GM12878 (cell line): ENCODE measurements around the gene FSTL1.

ENCODE experiments used
- EGR1 ChIP-seq, 2 experiments: IDR thresholded peaks; 1 replicate in 1 of 2; 2 replicates in 1 of 2; pipeline ENCODE4 v1.6.1; 2011 to 2012; ENCODE audit warnings: low read depth in 2 of 2, low read length in 2 of 2, borderline replicate concordance in 1 of 2, mild to moderate bottlenecking in 1 of 2, moderate library complexity in 1 of 2
- EZH2 ChIP-seq: IDR thresholded peaks from 2 replicates; pipeline ENCODE4 v1.6.1; 2012; ENCODE audit warnings: low read depth, mild to moderate bottlenecking, control low read depth, inconsistent platforms, low read length, borderline replicate concordance; ENCODE audit not compliant: control insufficient read depth
- FOXK2 ChIP-seq: fragments of 450-650 bp; IDR thresholded peaks from 2 replicates; pipeline ENCODE4 v1.6.1; 2017; ENCODE audit warnings: mild to moderate bottlenecking, moderate library complexity
- JUND ChIP-seq: IDR thresholded peaks from 2 replicates; pipeline ENCODE4 v1.6.1; 2012; ENCODE audit warnings: low read depth, mild to moderate bottlenecking, low read length, improper control_type of control experiment, moderate library complexity
- NR2C2 ChIP-seq: IDR thresholded peaks from 2 replicates; pipeline ENCODE4 v1.6.1; 2011; ENCODE audit warnings: borderline replicate concordance, low read depth; ENCODE audit not compliant: control insufficient read depth, insufficient read length
- SMC3 ChIP-seq: IDR thresholded peaks from 2 replicates; pipeline ENCODE4 v1.6.1; 2011; ENCODE audit warnings: low read length, improper control_type of control experiment, borderline replicate concordance
- TCF7 ChIP-seq: IDR thresholded peaks from 2 replicates; pipeline ENCODE4 v1.6.1; 2014; ENCODE audit warnings: antibody characterized with exemption, borderline replicate concordance
- TF ChIP-seq, protein P1 (sequence below): fragments of 450-650 bp; IDR thresholded peaks from 2 replicates; pipeline ENCODE4 v1.6.1; 2016; ENCODE audit warnings: mild to moderate bottlenecking
- TF ChIP-seq, protein P2 (sequence below), 3 experiments: IDR thresholded peaks in 2 of 3; conservative IDR thresholded peaks in 1 of 3; 2 replicates each; pipeline ENCODE4 v1.5.1; 2011; ENCODE audit warnings: low read depth in 3 of 3, low read length in 3 of 3, mild to moderate bottlenecking in 3 of 3, control low read depth in 2 of 3, moderate library complexity in 2 of 3, inconsistent platforms in 1 of 3, mixed read lengths in 1 of 3; ENCODE audit not compliant: control insufficient read depth in 2 of 3, insufficient read depth in 1 of 3; ENCODE audit errors: extremely low read depth in 1 of 3
- TF ChIP-seq, protein P3 (sequence below): IDR thresholded peaks from 2 replicates; pipeline ENCODE4 v1.6.1; 2011; ENCODE audit warnings: low read depth, mild to moderate bottlenecking, low read length, moderate library complexity, borderline replicate concordance; ENCODE audit errors: extremely low read depth
- TF ChIP-seq, protein P4 (sequence below): fragments of 450-650 bp; IDR thresholded peaks from 2 replicates; pipeline ENCODE4 v1.6.1; 2016; ENCODE audit warnings: mild to moderate bottlenecking, moderate library complexity, borderline replicate concordance

DNA sequence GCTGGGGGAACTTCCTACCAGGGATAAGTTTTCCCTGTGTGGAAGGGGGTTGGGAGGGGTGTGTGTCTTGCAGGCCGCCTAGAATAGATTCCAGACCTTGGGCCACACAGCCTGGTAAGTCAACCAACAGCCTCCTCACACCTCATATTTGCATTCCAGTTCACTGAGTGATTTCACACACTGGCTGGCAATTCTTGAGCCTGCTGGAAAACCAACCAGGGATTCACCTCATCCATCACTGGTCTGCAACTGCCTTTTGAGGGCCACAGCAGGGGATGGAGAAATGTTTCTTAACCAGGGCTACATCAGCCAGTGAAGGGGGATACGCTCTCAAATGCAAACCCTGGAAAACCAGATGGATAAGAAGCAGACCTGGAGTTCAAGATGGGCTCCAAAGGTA lies 2.0 kb downstream of the FSTL1 start:
- no peak for TF ChIP-seq EGR1 (IDR thresholded peaks at IDR 0.05; ENCODE audit: borderline replicate concordance in 1 of 2, low read depth in 2 of 2, low read length in 2 of 2)
- TF ChIP-seq, protein P1, sequence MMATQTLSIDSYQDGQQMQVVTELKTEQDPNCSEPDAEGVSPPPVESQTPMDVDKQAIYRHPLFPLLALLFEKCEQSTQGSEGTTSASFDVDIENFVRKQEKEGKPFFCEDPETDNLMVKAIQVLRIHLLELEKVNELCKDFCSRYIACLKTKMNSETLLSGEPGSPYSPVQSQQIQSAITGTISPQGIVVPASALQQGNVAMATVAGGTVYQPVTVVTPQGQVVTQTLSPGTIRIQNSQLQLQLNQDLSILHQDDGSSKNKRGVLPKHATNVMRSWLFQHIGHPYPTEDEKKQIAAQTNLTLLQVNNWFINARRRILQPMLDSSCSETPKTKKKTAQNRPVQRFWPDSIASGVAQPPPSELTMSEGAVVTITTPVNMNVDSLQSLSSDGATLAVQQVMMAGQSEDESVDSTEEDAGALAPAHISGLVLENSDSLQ: no peak
- TF ChIP-seq, protein P2, sequence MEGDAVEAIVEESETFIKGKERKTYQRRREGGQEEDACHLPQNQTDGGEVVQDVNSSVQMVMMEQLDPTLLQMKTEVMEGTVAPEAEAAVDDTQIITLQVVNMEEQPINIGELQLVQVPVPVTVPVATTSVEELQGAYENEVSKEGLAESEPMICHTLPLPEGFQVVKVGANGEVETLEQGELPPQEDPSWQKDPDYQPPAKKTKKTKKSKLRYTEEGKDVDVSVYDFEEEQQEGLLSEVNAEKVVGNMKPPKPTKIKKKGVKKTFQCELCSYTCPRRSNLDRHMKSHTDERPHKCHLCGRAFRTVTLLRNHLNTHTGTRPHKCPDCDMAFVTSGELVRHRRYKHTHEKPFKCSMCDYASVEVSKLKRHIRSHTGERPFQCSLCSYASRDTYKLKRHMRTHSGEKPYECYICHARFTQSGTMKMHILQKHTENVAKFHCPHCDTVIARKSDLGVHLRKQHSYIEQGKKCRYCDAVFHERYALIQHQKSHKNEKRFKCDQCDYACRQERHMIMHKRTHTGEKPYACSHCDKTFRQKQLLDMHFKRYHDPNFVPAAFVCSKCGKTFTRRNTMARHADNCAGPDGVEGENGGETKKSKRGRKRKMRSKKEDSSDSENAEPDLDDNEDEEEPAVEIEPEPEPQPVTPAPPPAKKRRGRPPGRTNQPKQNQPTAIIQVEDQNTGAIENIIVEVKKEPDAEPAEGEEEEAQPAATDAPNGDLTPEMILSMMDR (IDR thresholded peaks at IDR 0.05 in 2 of 3, conservative IDR thresholded peaks at IDR 0.05 in 1 of 3; ENCODE audit: control insufficient read depth in 2 of 3, extremely low read depth in 1 of 3, insufficient read depth in 1 of 3, low read depth in 3 of 3, low read length in 3 of 3): no peak
- no peak for TF ChIP-seq NR2C2
- no peak for TF ChIP-seq TCF7
- TF ChIP-seq, protein P3, sequence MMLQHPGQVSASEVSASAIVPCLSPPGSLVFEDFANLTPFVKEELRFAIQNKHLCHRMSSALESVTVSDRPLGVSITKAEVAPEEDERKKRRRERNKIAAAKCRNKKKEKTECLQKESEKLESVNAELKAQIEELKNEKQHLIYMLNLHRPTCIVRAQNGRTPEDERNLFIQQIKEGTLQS: no peak
- TF ChIP-seq, protein P4, sequence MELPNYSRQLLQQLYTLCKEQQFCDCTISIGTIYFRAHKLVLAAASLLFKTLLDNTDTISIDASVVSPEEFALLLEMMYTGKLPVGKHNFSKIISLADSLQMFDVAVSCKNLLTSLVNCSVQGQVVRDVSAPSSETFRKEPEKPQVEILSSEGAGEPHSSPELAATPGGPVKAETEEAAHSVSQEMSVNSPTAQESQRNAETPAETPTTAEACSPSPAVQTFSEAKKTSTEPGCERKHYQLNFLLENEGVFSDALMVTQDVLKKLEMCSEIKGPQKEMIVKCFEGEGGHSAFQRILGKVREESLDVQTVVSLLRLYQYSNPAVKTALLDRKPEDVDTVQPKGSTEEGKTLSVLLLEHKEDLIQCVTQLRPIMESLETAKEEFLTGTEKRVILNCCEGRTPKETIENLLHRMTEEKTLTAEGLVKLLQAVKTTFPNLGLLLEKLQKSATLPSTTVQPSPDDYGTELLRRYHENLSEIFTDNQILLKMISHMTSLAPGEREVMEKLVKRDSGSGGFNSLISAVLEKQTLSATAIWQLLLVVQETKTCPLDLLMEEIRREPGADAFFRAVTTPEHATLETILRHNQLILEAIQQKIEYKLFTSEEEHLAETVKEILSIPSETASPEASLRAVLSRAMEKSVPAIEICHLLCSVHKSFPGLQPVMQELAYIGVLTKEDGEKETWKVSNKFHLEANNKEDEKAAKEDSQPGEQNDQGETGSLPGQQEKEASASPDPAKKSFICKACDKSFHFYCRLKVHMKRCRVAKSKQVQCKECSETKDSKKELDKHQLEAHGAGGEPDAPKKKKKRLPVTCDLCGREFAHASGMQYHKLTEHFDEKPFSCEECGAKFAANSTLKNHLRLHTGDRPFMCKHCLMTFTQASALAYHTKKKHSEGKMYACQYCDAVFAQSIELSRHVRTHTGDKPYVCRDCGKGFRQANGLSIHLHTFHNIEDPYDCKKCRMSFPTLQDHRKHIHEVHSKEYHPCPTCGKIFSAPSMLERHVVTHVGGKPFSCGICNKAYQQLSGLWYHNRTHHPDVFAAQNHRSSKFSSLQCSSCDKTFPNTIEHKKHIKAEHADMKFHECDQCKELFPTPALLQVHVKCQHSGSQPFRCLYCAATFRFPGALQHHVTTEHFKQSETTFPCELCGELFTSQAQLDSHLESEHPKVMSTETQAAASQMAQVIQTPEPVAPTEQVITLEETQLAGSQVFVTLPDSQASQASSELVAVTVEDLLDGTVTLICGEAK: no peak
- TF ChIP-seq FOXK2: no peak
- TF ChIP-seq SMC3: no peak
- TF ChIP-seq EZH2: no peak
- no peak for TF ChIP-seq JUND
